GM12801 (cell line): Measurements from ENCODE around the gene CELA3A.

Experiments
- CTCF ChIP-seq: IDR thresholded peaks from one replicate; pipeline ENCODE4 v1.5.1; 2011; ENCODE audit warnings: control low read depth; ENCODE audit not compliant: insufficient read length; ENCODE audit errors: extremely low read depth

Gene CELA3A

GRCh38 chr1:22056043-22056442, 54.6 kb downstream of the CELA3A start:
- no peak for TF ChIP-seq CTCF

GRCh38 chr1:22056936-22057335, 55.5 kb downstream of the CELA3A start:
- TF ChIP-seq CTCF = no peak

- TF ChIP-seq CTCF = no peak
These were observed 56.4 kb downstream of the CELA3A start for GRCh38 chr1:22057861-22058260.
